Panc1 (cell line): ENCODE results near the gene SLC17A7.

Experiments
- CTCF ChIP-seq: fragments of 450-650 bp; IDR thresholded peaks from 2 replicates; pipeline ENCODE4 v1.5.1; 2017; ENCODE audit warnings: mild to moderate bottlenecking
- POLR2AphosphoS5 ChIP-seq: IDR thresholded peaks from 2 replicates; pipeline ENCODE4 v1.6.1; 2012; ENCODE audit warnings: mild to moderate bottlenecking, low read depth, low read length, moderate library complexity
- REST ChIP-seq, 2 experiments: IDR thresholded peaks; 2 replicates each; pipeline ENCODE4 v1.6.1; 2011 to 2012; ENCODE audit warnings: low read depth in 2 of 2, control low read depth in 1 of 2, low read length in 1 of 2, mild to moderate bottlenecking in 1 of 2, moderate library complexity in 1 of 2; ENCODE audit not compliant: insufficient read depth in 1 of 2
- SIN3A ChIP-seq: IDR thresholded peaks from 2 replicates; pipeline ENCODE4 v1.6.1; 2012; ENCODE audit warnings: low read depth, mild to moderate bottlenecking, low read length, moderate library complexity, borderline replicate concordance; ENCODE audit not compliant: insufficient read depth
- TCF7L2 ChIP-seq: IDR thresholded peaks from 2 replicates; pipeline ENCODE4 v1.6.1; 2011; ENCODE audit warnings: mild to moderate bottlenecking, low read depth, low read length, inconsistent platforms

GRCh38 chr19:49448432-49448786, 7.1 kb upstream of the SLC17A7 start:
- no peak for TF ChIP-seq CTCF
- no peak for TF ChIP-seq POLR2AphosphoS5
- TF ChIP-seq REST (IDR thresholded peaks at IDR 0.05; ENCODE audit: insufficient read depth in 1 of 2, low read depth in 2 of 2, low read length in 1 of 2), result no peak
- no peak for TF ChIP-seq SIN3A
- no peak for TF ChIP-seq TCF7L2
